ENCODE data around the gene CFAP68. TPM values are rescaled to one million over a fixed set of nuclear protein-coding genes. Genes with fewer than 3 reads are reported as not detected.

The CFAP68 gene
- total and polyA plus RNA-seq, 10 of the 15 experiments (the other 5 are each of a cell fraction or from before 2014, with no cell fraction given) = 35.7 to 84.4 (median 64.1) TPM

GRCh38 chr11:111923351-111923788 lies 44.0 kb downstream of the CFAP68 start:
- POLR2A ChIA-PET = no interaction called here
- no peak overlapping the region for H3K9ac ChIP-seq (ENCODE audit: control insufficient read depth, insufficient read depth, low read length)
- FAIRE-seq (no peak), ATAC-seq (no peak), DNase-seq (ENCODE audit: low read depth, low spot score) (no peak)
- CTCF ChIA-PET = interaction anchor here (1.0 kb wide), 1 partner anchor 358 kb away, joined by 5 read pairs; no protein-coding TSS in a partner anchor
- intact Hi-C loops (cut with micrococcal nuclease; ENCODE audit: unreplicated experiment) = no loop called here
- RAD21 ChIA-PET (ENCODE audit: unreplicated experiment) = no interaction called here
- in situ Hi-C loops (cut with MboI) = no loop called here
- H3K27ac ChIP-seq (ENCODE audit: control insufficient read depth, insufficient read depth) = no peak overlapping the region
- SMC1A ChIA-PET (ENCODE audit: uncharacterized antibody, unreplicated experiment) = no interaction called here
- H3K36me3 ChIP-seq (ENCODE audit: control insufficient read depth in 2 of 2, insufficient read depth in 2 of 2, low read length in 1 of 2) = no peaks in the 10 kb centered on the region
- H3K9me3 ChIP-seq (replicated peaks; ENCODE audit: control insufficient read depth, insufficient read depth, low read length) = no peaks in the 10 kb centered on the region
- no peaks in the 10 kb centered on the region; a peak in 1 of 4 replicates for H3K27me3 ChIP-seq (replicated peaks in 1 of 2; ENCODE audit: control insufficient read depth in 2 of 2, insufficient read depth in 2 of 2, low read length in 1 of 2)
- H3K4me2 ChIP-seq (ENCODE audit: control insufficient read depth, insufficient read depth) = no peak overlapping the region
- BruUV-seq (replicated peaks) = no TSS peak
- H3K79me2 ChIP-seq (ENCODE audit: control insufficient read depth, insufficient read depth, low read length) = no peaks in the 10 kb centered on the region
- peaks cover 10% of the 10 kb centered on the region for H3K4me1 ChIP-seq (ENCODE audit: control insufficient read depth, insufficient read depth, low read length)
- no peak overlapping the region for H2AFZ ChIP-seq (ENCODE audit: control insufficient read depth, low read depth, low read length)
- H3K4me3 ChIP-seq = no peak overlapping the region
- H4K20me1 ChIP-seq (ENCODE audit: control insufficient read depth, insufficient read depth) = no peaks in the 10 kb centered on the region
- WGBS (ENCODE audit: insufficient coverage, insufficient replicate concordance, low lambda C conversion rate, missing lambda C conversion rate) = 54% methylated on average over 5 of the region's 5 CpGs
- TF ChIP-seq MLLT1 (IDR thresholded peaks at IDR 0.05) (no peak), ZBTB4 (CRISPR knock-in tag; IDR thresholded peaks at IDR 0.05) (no peak), RELB (IDR thresholded peaks at IDR 0.05; ENCODE audit: low read depth) (no peak), RELA (IDR thresholded peaks at IDR 0.05; ENCODE audit: borderline replicate concordance, partially characterized antibody) (no peak), REST (IDR thresholded peaks at IDR 0.05; ENCODE audit: low read depth, low read length) (no peak), HDAC6 (IDR thresholded peaks at IDR 0.05; ENCODE audit: unreplicated experiment) (no peak), RCOR1 (conservative IDR thresholded peaks at IDR 0.05; ENCODE audit: low read depth, low read length) (no peak), CHD2 (IDR thresholded peaks at IDR 0.05; ENCODE audit: borderline replicate concordance, low read depth, low read length) (no peak), TCF7 (IDR thresholded peaks at IDR 0.05; ENCODE audit: borderline replicate concordance) (no peak), CTCF (IDR thresholded peaks at IDR 0.05 in 2 of 3, conservative IDR thresholded peaks at IDR 0.05 in 1 of 3; ENCODE audit: control insufficient read depth in 2 of 3, extremely low read depth in 1 of 3, insufficient read depth in 1 of 3, low read depth in 3 of 3, low read length in 3 of 3) (no peak), BRCA1 (IDR thresholded peaks at IDR 0.05; ENCODE audit: low read depth, low read length) (no peak)
